8988T (cell line): ENCODE data around the gene PSMA1.
"Not testable (repeated sequence)": the region's sequence is repeated elsewhere in the genome, so short reads cannot be mapped to it uniquely, and the experiment has no call there.

Experiments
- DNase-seq: peaks from one replicate; pipeline ENCODE4 v3.0.0; 2011

PSMA1 gene

DNA sequence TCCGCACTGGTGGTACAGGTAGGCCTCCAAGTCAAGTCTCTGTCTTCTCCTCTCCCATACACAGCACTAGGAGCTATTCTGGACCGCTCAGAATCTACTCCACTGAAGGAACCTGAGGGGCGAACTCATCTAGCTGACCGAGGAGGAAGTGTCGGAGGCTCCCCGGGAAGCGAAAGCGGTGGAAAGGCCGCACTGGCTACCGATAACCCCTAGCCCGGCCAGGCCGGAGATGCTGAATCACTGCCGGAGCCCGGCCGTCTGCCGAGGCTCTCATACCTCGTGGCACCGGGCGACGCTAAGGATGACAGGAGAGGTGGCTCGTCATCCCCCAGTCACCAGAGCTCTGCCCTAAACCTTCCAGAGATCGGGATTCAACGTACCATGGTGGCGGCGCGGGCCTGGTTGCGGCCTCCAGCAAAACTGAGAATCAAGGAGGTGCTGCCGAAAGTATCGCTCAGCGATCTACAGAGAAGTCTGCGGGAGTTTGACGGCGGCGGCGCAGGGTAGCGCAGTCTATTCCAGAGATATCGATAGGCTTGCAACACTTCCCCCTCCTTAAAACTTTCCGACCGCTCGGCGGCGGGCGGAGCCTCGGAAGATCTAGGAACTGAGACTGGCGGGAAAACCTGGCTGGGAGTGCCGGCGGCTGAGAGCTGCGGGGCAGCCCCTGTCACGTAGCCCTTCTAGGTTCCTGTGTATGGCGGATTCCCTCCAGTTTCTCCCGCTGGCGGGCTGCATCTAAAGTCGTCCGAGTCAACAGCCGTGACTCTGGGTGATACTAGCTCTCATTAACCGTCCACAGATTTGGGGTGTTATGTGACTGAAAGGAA is at the start of gene PSMA1:
Gene PSMA1 (minus strand): TSS at position 470 of the 830 bp plus-strand sequence. CDS start 87 bp downstream, at position 383.
- DNase-seq, result peak; percentile 37

- DNase-seq, result not testable (repeated sequence)
Measured at GRCh38 chr11:14569516-14569915, 49.3 kb upstream of the PSMA1 start.

- DNase-seq, result no peak
Measured at GRCh38 chr11:14567064-14567651, 47.0 kb upstream of the PSMA1 start.

DNA sequence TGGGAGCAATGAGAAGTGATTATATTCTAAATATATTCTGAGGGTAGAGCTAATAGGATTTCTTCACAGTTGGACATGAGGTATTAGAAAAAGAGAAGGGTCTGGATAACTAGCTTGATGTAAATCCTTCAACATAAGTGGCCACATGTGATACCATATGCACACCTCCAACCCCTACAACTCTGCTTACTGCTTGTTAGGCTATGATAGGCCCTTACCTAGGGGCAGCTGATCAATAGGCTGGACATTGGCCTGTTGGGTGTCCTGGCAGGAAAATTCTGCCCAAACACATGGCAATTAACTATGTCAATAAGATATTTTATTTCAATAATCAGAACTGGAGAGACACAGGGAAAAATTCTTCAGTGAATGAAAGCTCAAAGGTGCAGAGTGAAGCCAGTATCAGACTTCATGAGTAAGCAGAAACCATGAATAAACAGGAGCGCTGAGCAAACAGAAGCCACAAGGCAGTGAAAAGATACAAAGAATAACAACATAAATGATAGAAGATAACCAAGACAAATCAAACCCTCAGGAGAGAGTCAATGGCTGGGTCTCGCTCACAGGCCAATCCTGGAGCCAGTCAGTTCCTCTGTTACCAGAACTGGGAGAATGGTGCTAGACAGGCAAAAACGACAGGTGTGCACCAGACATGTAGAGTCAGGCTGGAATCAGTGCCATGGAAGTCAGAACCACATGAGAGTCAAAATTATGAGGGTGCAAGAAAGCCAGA is 46.3 kb upstream of the PSMA1 start:
- DNase-seq, result no peak

GRCh38 chr11:14565845-14566244 is 45.7 kb upstream of the PSMA1 start:
- DNase-seq, result no peak

DNA sequence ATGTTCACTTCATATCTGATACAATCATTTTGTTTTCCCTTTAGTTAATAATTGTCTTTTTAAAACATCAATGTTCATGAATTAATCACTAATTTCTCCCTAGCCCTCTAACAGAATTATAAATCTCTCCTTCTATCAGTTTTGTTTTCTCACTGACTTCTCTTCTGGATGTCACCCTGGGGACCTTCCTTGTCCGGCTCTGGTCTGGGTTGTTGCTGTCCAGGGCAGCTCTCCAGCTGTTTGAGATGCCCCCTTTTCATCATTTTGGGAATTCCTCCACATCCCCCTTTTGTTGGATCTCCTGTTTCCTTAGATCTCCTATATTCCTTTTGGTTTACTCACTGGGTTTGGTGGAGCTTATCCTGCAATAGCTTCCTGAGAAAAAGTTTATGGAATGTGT is 35.6 kb upstream of the PSMA1 start:
- no peak for DNase-seq

DNA sequence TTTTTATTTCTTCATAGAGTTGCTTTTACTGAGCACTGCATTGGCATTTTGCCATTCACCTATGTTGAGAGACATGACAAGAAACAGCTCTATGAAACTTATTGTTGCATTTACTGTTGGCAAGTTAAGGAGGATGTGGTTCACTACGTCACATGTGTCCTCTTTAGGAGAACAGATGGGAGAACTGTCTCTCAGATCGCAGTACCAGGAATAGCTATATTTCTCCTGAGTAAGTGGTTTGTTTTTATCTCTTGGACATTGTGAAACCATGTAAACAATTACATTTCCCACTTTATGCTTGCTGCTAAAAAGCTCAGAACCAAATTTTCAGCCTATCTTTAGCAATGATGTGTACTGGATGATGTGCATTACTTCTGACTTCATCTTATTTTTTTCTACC is 34.8 kb upstream of the PSMA1 start:
- DNase-seq, result no peak

GRCh38 chr11:14552089-14552488 is 31.9 kb upstream of the PSMA1 start:
- no peak for DNase-seq

DNA sequence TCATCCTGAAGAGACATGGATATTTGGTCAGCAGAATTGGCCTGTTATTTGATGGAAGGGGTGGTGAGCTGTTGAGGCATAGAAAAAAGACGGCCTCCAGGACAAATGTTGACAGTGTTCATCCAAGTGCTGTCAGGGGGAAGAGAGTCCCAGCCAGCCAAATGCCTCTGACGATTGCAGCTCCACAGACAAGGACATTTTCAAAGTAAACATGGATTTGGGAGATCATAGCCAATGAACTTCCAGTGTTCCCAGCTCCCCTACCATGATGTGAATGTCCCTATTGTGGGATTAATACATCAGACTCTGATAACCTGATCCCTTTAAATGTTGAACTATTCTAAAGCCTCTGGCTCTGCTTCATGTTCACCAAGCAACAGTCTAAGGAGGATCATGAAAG is 31.2 kb upstream of the PSMA1 start:
- no peak for DNase-seq

- no peak for DNase-seq
Measured at GRCh38 chr11:14549891-14550290, 29.7 kb upstream of the PSMA1 start.

- no peak for DNase-seq
Measured at GRCh38 chr11:14547440-14547839, 27.3 kb upstream of the PSMA1 start.

DNA sequence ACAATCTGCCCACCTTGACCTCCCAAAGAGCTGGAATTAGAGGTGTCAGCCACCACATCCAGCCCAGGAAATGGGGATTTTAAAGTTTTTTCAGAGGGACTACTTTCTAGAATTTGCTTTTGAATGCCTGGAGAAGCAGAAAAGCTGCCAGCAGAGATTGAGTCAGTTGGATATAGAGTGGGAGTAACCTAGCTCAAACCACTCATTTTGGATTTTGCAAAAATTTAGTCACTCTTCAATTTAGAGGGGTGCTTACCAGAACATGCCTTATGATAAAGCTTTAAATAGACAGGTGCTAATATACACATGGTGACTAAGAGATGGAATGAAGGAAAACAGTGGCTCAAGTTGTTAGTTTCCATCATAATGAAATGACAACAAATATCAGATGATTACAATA is 26.5 kb upstream of the PSMA1 start:
- no peak for DNase-seq

DNA sequence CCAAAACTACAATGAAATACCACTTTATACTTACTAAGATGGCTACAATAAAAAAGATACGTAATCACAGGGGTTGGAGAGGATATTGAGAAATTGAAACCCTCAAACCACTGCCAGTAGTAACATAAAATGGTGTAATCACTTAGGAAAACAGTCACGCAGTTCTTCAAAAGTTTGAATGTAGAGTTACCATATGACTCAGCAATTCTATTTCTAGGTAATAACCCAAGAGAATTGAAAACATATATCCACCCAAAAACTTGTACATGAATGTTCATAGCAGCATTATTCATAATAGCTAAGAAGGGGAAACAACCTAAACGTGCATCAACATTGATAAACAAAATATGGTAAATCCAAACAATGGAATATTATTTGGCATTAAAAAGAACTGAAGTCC is 24.4 kb upstream of the PSMA1 start:
- no peak for DNase-seq

GRCh38 chr11:14543260-14543659 is 23.1 kb upstream of the PSMA1 start:
- no peak for DNase-seq

- DNase-seq, result no peak
Measured at GRCh38 chr11:14542324-14542723, 22.1 kb upstream of the PSMA1 start.

DNA sequence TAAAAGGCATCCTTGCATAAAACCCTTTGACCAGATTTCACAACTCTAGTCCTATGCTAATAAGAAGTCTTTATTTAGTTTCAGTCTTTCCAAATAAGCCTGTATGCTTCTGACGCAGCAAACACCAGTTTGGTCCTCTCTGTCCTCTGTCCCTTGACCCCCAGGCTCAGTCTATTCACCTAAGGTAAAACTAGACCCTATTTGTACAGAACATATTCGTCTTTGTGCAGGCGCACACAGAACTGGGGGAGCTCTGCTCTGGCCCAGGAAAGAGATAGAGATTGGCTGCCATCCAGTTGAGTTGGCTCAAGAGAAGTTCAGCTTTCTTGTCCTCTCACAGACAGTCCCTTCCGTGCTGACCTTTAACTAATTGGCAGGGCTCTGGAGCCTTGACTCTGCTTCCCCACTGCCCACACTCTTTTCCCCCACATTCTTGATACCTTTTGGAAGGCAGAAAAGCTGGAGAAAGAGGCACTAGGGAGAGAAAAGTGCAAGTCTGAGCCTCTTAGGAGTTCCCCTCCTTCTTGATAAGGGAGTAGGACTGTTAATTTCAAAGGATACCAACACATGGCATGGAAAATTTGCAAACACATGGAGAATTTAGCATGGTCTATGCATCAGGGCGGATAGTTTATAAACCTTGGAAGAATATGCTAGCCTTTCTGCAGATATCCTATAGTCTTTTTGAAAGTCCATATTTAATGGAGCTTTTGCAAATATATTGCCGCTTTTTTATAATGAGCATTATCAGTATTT is 21.2 kb upstream of the PSMA1 start:
- no peak for DNase-seq

DNA sequence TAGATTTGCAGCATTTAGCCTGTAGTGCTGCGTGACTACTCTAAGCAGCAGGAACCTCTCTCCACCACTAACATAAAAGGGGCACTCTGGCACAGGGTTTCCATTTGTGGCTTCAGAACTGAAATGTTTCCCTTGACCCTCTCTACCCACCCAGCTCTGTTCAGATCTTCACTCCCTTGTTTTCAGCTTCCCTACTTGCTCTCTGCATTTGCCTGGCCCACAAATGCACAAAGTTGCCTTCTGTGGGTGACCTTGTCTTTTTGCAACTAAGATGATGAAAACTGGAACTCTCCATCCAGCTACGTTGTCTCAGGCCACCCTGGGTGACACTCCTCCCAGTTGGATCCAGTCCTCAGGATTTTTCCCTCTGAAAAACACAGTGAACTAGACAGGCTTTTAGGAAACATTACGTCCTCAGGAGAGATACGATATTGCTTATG is 19.8 kb upstream of the PSMA1 start:
- no peak for DNase-seq

GRCh38 chr11:14538926-14539554 is 18.9 kb upstream of the PSMA1 start:
- DNase-seq, result no peak

DNA sequence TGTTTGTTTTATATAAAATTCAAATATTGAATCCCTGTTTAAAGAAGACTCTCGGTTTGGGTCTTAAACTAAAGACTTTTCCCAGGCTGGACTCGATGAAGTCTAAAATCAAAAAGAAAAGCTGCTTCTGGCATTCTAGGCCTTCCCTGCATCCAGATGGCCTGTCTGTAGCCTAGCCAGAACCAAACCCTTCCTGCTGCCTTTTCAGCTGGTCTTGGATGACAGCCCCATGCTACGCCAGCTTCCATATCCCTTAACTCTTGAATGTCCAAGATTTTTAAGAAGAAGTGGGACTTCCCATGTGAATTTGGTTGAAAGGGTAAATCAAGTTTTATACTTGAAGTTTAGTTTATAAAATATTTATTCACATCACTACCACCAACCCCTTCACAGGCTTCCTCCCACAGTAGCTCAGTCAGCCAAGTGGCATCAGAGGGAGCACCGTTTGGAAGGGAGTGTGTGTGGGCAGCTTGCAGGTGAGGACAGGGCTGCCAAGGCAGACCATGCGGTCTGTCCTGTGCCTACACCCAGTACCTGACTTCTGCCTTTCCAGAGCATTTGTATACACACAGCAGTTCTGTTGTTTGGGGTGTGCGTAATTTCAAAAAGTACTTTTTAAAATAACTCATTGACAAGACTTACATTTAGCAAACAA is 18.2 kb upstream of the PSMA1 start:
- DNase-seq, result no peak

DNA sequence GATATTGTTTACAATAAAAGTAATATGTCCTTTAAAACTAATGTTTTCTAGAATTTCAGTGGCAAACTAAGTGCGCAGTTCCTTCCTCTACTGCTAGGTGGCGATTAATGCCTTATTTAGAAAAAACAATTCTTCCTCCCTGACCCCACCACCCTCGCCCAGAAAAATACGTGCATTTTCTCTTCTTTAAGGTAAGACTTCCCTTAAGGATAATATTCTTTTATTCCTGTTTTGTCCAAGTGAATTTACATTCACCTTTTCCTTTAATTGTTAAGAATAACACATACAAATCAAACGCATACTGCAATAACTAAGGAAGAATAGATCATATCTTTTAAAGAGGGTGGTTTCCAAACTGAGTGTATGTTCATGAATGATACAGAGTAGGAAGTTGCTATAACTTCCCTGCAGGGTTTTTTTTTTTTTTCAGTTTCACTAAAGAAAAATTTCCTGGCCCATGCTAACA is 17.0 kb upstream of the PSMA1 start:
- peak; percentile 23 for DNase-seq

- not testable (repeated sequence) for DNase-seq
Measured at GRCh38 chr11:14535166-14535565, 15.0 kb upstream of the PSMA1 start.

- no peak for DNase-seq
Measured at GRCh38 chr11:14529951-14530350, 9.8 kb upstream of the PSMA1 start.
